DND-41 (cell line): ENCODE data around the gene GUCD1.

Experiments
- ATAC-seq: fragments of 200-7000 bp; cut with Tn5 transposase; 3 replicates; pipeline ENCODE4 v1.9.1; 2021; ENCODE audit warnings: low read depth; ENCODE audit not compliant: insufficient read depth
- DNase-seq: peaks from one replicate; pipeline ENCODE4 v3.0.0-alpha.2; 2020
- H2AFZ ChIP-seq: 2 replicates; pipeline ENCODE4 v1.6.0; 2012; ENCODE audit warnings: low read depth, low read length
- H3K27ac ChIP-seq: 2 replicates; pipeline ENCODE4 v1.5.1; 2012; ENCODE audit warnings: low read length, inconsistent platforms
- H3K27me3 ChIP-seq: fragments of 200-600 bp; sonication (generic); 2 replicates; pipeline ENCODE4 v1.6.0; 2012; ENCODE audit warnings: low read length, mild to moderate bottlenecking, inconsistent platforms; ENCODE audit not compliant: insufficient read depth, poor library complexity
- H3K36me3 ChIP-seq: 2 replicates; pipeline ENCODE4 v1.5.1; 2012; ENCODE audit warnings: low read length, inconsistent platforms; ENCODE audit not compliant: insufficient read depth
- H3K4me1 ChIP-seq: 2 replicates; pipeline ENCODE4 v1.5.1; 2012; ENCODE audit warnings: mild to moderate bottlenecking, low read length; ENCODE audit not compliant: insufficient read depth
- H3K4me2 ChIP-seq: 2 replicates; pipeline ENCODE4 v1.6.0; 2012; ENCODE audit warnings: mild to moderate bottlenecking, moderate library complexity, low read length, inconsistent platforms; ENCODE audit not compliant: insufficient read depth
- H3K4me3 ChIP-seq, 2 experiments: fragments of 200-600 bp in 1 of 2; shearing (Covaris generic) in 1 of 2; 2 replicates each; pipeline ENCODE4 v1.5.1; 2012 to 2016; ENCODE audit warnings: inconsistent platforms in 2 of 2, low read length in 2 of 2, mild to moderate bottlenecking in 2 of 2, low read depth in 1 of 2, moderate library complexity in 1 of 2
- H3K79me2 ChIP-seq: 2 replicates; pipeline ENCODE4 v1.6.0; 2012; ENCODE audit warnings: low read length, inconsistent platforms; ENCODE audit not compliant: insufficient read depth
- H3K9ac ChIP-seq: 2 replicates; pipeline ENCODE4 v1.6.0; 2012; ENCODE audit warnings: low read depth, mild to moderate bottlenecking, inconsistent platforms, low read length, moderate library complexity
- H3K9me3 ChIP-seq: 2 replicates; pipeline ENCODE4 v1.5.1; 2012; ENCODE audit warnings: low read length, moderate library complexity, mild to moderate bottlenecking, inconsistent platforms; ENCODE audit not compliant: insufficient read depth, severe bottlenecking
- H4K20me1 ChIP-seq: 2 replicates; pipeline ENCODE4 v1.6.0; 2012; ENCODE audit warnings: low read length; ENCODE audit not compliant: insufficient read depth
- CTCF ChIP-seq: IDR thresholded peaks from 2 replicates; pipeline ENCODE4 v1.5.1; 2012; ENCODE audit warnings: borderline replicate concordance, low read length, moderate library complexity, mild to moderate bottlenecking; ENCODE audit not compliant: poor library complexity, severe bottlenecking; ENCODE audit errors: extremely low read depth
- EZH2 ChIP-seq: IDR thresholded peaks from 3 replicates; pipeline ENCODE4 v1.6.1; 2012; ENCODE audit warnings: borderline replicate concordance, low read depth, mild to moderate bottlenecking, moderate library complexity, low read length, inconsistent platforms; ENCODE audit not compliant: severe bottlenecking

Gene GUCD1

GRCh38 chr22:24543679-24544243 lies 11.2 kb downstream of the GUCD1 start:
- Histone ChIP-seq H4K20me1 (peaks cover 27% of the 10 kb centered on the region), H3K9ac (no peak overlapping the region), H3K4me1 (no peaks in the 10 kb centered on the region), H3K79me2 (peaks cover 3% of the 10 kb centered on the region; the same call in 1 of the 2 replicates), H3K27me3 (no peaks in the 10 kb centered on the region), H3K4me3 (no peak overlapping the region), H3K9me3 (no peaks in the 10 kb centered on the region), H3K36me3 (peaks cover 89% of the 10 kb centered on the region), H3K27ac (no peak overlapping the region), H2AFZ (no peak overlapping the region), H3K4me2 (no peak overlapping the region)
- ATAC-seq (no peak), DNase-seq (no peak)
- TF ChIP-seq CTCF (no peak), EZH2 (no peak)

- no peak overlapping the region for H3K4me2 ChIP-seq
- no peak overlapping the region for H2AFZ ChIP-seq
- TF ChIP-seq CTCF (no peak), EZH2 (no peak)
- H3K27me3 ChIP-seq, result no peaks in the 10 kb centered on the region
- H3K9me3 ChIP-seq, result no peaks in the 10 kb centered on the region
- no peak overlapping the region for H3K27ac ChIP-seq
- H3K79me2 ChIP-seq, result no peaks in the 10 kb centered on the region
- no peak overlapping the region for H3K4me3 ChIP-seq
- no peak for ATAC-seq
- H3K36me3 ChIP-seq, result peaks cover 83% of the 10 kb centered on the region
- DNase-seq, result no peak
- H4K20me1 ChIP-seq, result peaks cover 24% of the 10 kb centered on the region
- H3K4me1 ChIP-seq, result no peaks in the 10 kb centered on the region
- H3K9ac ChIP-seq, result no peak overlapping the region
Measured at GRCh38 chr22:24543185-24543601, 11.7 kb downstream of the GUCD1 start.

- no peak for TF ChIP-seq EZH2
- TF ChIP-seq CTCF, result no peak
- no peak overlapping the region for H3K9ac ChIP-seq
- H3K4me1 ChIP-seq, result no peaks in the 10 kb centered on the region
- H4K20me1 ChIP-seq, result peaks cover 24% of the 10 kb centered on the region
- no peaks in the 10 kb centered on the region for H3K79me2 ChIP-seq
- no peaks in the 10 kb centered on the region for H3K9me3 ChIP-seq
- H3K4me2 ChIP-seq, result no peak overlapping the region
- no peaks in the 10 kb centered on the region for H3K27me3 ChIP-seq
- no peak overlapping the region for H3K27ac ChIP-seq
- H3K36me3 ChIP-seq, result peaks cover 78% of the 10 kb centered on the region
- H2AFZ ChIP-seq, result no peak overlapping the region
- DNase-seq, result no peak
- no peak for ATAC-seq
- no peak overlapping the region for H3K4me3 ChIP-seq
Measured at GRCh38 chr22:24542641-24543040, 12.3 kb downstream of the GUCD1 start.
